ENCODE results near the gene LTBP1. TPM values are rescaled to one million over a fixed set of nuclear protein-coding genes. Genes with fewer than 3 reads are reported as not detected.

Gene LTBP1
- total RNA-seq, 1 donor: 33.7 TPM

DNA sequence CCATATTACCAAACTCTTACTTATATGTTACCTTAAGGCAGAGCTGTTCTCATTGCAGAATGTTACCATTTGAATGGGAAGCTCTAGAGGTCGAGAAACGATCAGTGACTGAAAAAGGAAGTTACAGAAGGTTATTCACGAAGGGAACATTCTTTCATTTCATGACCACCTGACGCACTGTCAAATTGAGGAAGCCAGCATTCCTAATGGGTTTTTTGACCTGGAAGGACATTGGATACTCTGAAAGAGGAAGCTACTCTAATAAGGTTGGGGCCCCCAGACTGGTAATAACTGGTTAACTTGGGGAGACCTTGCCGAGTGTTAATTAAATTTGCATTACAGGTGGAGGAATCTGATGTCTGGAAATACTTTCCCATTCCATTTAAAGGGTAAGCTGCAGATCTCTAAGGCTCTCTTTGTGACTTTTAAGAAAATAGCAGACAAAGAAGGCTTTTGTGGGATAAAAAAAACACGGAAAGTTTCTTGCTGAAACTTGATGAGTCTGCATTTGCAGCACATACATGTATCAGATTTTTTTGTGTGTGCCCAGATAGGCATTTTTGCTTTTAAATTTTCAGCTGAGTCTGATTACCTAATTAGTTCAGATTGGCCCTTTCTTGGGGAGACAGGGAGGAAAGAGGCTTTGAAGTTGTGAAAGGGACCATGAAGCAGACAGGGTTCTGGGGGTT, 137.1 kb downstream of the LTBP1 start:
- no peak for DNase-seq (ENCODE audit: low read depth)
- H3K4me3 ChIP-seq (ENCODE audit: low read depth, low read length): no peak overlapping the region
- TF ChIP-seq, protein P1, sequence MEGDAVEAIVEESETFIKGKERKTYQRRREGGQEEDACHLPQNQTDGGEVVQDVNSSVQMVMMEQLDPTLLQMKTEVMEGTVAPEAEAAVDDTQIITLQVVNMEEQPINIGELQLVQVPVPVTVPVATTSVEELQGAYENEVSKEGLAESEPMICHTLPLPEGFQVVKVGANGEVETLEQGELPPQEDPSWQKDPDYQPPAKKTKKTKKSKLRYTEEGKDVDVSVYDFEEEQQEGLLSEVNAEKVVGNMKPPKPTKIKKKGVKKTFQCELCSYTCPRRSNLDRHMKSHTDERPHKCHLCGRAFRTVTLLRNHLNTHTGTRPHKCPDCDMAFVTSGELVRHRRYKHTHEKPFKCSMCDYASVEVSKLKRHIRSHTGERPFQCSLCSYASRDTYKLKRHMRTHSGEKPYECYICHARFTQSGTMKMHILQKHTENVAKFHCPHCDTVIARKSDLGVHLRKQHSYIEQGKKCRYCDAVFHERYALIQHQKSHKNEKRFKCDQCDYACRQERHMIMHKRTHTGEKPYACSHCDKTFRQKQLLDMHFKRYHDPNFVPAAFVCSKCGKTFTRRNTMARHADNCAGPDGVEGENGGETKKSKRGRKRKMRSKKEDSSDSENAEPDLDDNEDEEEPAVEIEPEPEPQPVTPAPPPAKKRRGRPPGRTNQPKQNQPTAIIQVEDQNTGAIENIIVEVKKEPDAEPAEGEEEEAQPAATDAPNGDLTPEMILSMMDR (IDR thresholded peaks at IDR 0.05; ENCODE audit: insufficient read depth, low read depth, low read length): no peak

DNA sequence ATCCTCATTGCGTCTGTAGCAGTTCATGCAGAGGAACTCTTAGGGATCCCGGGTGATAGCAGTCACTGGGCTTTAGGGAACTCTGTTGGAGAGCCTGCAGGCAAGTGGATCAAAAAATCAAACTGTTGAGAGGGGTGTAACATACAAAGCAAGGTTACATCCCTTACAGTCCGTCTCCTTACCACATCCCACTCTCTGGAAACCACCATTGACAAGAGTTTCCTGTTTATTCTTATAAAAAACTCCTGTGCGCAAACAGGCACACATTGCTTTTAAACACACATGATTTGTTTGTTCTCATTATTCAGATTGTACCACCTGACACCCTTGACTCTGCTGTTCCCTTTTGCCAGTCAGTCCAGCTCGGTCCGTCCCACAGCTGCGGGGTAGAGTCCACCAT, 137.7 kb downstream of the LTBP1 start:
- TF ChIP-seq, protein P1 (IDR thresholded peaks at IDR 0.05; ENCODE audit: insufficient read depth, low read depth, low read length): no peak
- H3K4me3 ChIP-seq (ENCODE audit: low read depth, low read length): no peak overlapping the region
- DNase-seq (ENCODE audit: low read depth): no peak

DNA sequence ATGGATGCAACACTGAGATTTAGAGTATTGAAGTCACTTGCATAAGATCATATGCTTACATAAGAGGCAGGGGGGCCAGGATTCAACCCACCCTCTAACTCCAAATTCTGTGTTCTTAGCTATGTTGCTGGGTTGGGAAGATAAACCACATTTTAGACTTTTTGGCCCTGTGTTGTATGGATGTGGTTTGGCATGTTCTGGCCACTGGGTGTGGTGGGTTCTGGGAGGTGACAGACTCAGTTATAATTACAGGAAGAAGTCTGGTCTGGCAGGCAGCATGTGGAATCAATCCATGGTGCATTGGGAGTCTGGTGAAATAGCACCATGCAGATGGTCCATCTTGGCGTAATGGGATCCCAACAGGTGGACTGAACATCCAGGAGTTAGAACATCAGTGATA, 138.9 kb downstream of the LTBP1 start:
- no peak for DNase-seq (ENCODE audit: low read depth)
- no peak overlapping the region for H3K4me3 ChIP-seq (ENCODE audit: low read depth, low read length)
- TF ChIP-seq, protein P1 (IDR thresholded peaks at IDR 0.05; ENCODE audit: insufficient read depth, low read depth, low read length): no peak

DNA sequence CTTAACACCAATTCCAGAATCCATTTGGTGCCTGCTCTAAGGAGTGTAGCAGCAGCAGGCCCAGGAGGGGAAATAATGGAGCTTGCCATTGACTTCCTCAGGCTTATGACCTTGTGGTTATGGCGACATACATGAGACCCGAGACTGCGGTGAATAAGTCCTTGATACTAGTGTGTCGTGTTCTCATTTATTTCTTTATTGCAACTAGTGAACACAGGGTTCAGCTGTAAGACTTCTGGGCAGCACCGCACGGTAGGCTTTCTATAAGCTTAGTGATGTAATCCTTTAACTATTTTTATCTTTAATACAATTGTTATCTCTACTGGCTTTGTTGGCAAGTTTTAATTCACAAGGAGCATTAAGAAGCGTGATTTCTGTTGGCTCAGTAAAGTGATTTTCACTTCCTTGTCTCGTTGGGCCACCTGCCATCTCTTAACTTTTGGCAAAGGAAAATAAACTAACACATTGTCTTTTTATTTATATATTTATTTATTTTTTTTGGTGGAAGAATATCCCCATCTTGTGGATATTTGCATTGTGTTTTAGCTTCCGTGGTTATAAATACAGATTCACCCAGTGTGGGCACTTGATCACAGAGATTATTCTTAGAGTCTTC, 139.8 kb downstream of the LTBP1 start:
- TF ChIP-seq, protein P1 (IDR thresholded peaks at IDR 0.05; ENCODE audit: insufficient read depth, low read depth, low read length): no peak
- peak; percentile 49 for DNase-seq (ENCODE audit: low read depth)
- H3K4me3 ChIP-seq (ENCODE audit: low read depth, low read length): no peak overlapping the region

DNA sequence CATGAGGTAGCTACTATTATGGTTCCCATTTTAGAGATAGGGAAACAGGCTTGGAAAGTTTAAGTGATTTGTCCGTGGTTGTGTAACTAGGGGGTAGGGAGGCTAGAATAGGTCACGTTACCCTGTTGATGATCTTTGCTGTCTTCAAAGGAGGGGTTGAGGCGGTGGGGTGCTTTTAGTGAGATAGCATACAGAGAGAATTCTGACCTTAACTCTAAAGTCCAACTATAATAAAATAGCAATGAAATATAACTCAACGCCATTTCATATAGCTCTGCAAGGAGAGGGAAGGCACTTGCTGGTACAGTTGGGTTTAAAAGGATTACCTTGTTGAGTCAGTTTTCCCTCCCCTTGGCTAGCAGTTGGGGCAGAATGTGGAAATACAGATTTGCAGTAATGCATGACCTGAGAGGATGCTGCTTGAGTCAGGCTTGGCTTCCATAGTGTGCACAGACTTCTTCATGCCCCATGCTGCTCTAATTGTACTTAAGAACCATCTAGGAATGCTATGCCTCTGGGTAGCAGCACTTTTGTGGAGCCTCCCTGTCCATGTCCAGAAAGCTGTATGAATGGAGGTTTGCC, 143.9 kb downstream of the LTBP1 start:
- no peak overlapping the region for H3K4me3 ChIP-seq (ENCODE audit: low read depth, low read length)
- TF ChIP-seq, protein P1 (IDR thresholded peaks at IDR 0.05; ENCODE audit: insufficient read depth, low read depth, low read length): no peak
- DNase-seq (ENCODE audit: low read depth): no peak

DNA sequence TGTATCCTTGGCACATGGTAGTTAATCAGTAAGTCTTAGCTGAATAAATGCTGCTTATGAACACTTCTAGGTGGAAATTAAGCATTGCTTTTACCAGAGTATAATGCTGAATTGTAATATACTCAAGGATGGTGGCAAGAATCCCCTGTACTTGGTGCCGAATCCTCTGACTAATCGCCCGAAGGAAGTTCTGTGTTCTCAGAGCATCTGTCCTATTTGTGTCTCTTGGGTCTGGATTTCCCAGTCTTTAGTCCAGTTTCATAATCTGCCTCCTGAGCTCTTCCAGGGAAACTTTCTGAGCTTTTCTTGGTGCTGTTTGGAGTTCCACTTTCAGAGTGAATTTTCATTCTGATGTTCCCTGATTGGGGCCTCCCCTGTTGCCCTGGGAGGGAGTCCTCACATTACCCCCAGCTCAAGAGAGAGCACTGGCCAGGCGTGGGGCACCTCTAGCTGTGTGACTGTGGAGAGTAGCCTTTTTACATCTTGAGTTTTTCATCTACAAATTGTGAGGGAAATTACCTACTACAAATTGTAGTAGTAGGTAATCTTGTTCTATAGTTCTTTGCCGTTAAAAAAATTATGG, 144.9 kb downstream of the LTBP1 start:
- H3K4me3 ChIP-seq (ENCODE audit: low read depth, low read length): no peak overlapping the region
- DNase-seq (ENCODE audit: low read depth): no peak
- TF ChIP-seq, protein P1 (IDR thresholded peaks at IDR 0.05; ENCODE audit: insufficient read depth, low read depth, low read length): no peak
